HepG2 (cell line): Measurements from ENCODE around the gene FBXO2. TPM values are rescaled to one million over a fixed set of nuclear protein-coding genes. Genes with fewer than 3 reads are reported as not detected.

Experiments used
- AGO2 ChIP-seq: fragments of 200-400 bp; formaldehyde crosslinking; optimal IDR thresholded peaks from 2 replicates; pipeline ENCODE3; 2017; ENCODE audit warnings: mild to moderate bottlenecking, low read depth, low read length, moderate library complexity
- ARNT2 ChIP-seq: sonication (generic); formaldehyde crosslinking; IDR thresholded peaks from 2 replicates; pipeline ENCODE4 v1.8.0; 2022; ENCODE audit warnings: mild to moderate bottlenecking, low read depth, missing genetic modification reagents, moderate library complexity
- ESRRA ChIP-seq: sonication (generic); formaldehyde crosslinking; IDR thresholded peaks from 2 replicates; pipeline ENCODE4 v1.5.1; 2020; ENCODE audit warnings: mild to moderate bottlenecking, low read depth, missing genetic modification reagents
- GLI4 ChIP-seq: sonication (generic); formaldehyde crosslinking; IDR thresholded peaks from 2 replicates; pipeline ENCODE4 v1.5.1; 2020; ENCODE audit warnings: missing genetic modification reagents, mild to moderate bottlenecking, moderate library complexity, borderline replicate concordance
- HBP1 ChIP-seq: IDR thresholded peaks from 2 replicates; pipeline ENCODE4 v1.6.1; 2016; ENCODE audit warnings: low read depth, control low read depth
- HNRNPLL ChIP-seq: fragments of 200-400 bp; formaldehyde crosslinking; IDR thresholded peaks from 2 replicates; pipeline ENCODE4 v1.6.1; 2017; ENCODE audit warnings: mild to moderate bottlenecking, low read depth, low read length; ENCODE audit not compliant: poor library complexity, severe bottlenecking
- HOXD1 ChIP-seq: sonication (generic); formaldehyde crosslinking; IDR thresholded peaks from 2 replicates; pipeline ENCODE4 v1.5.0; 2020; ENCODE audit warnings: missing genetic modification reagents
- KLF11 ChIP-seq: IDR thresholded peaks from 2 replicates; pipeline ENCODE4 v1.6.1; 2016; ENCODE audit warnings: missing compliant biosample characterization
- MTA1 ChIP-seq: sonication (generic); formaldehyde crosslinking; IDR thresholded peaks from 2 replicates; pipeline ENCODE4 v1.4.0; 2020; ENCODE audit warnings: missing genetic modification reagents, mild to moderate bottlenecking, borderline replicate concordance
- MXD3 ChIP-seq: IDR thresholded peaks from 2 replicates; pipeline ENCODE4 v1.6.1; 2016; ENCODE audit warnings: mild to moderate bottlenecking, missing biosample characterization, missing genetic modification reagents
- MZF1 ChIP-seq: sonication (generic); formaldehyde crosslinking; IDR thresholded peaks from 2 replicates; pipeline ENCODE4 v1.8.1; 2023; ENCODE audit warnings: mild to moderate bottlenecking, missing genetic modification reagents, borderline replicate concordance
- NRL ChIP-seq: sonication (generic); formaldehyde crosslinking; IDR thresholded peaks from 2 replicates; pipeline ENCODE4 v1.5.0; 2020; ENCODE audit warnings: missing genetic modification reagents, mild to moderate bottlenecking, moderate library complexity, borderline replicate concordance
- PHF8 ChIP-seq: sonication (generic); formaldehyde crosslinking; IDR thresholded peaks from 2 replicates; pipeline ENCODE4 v1.5.0; 2020; ENCODE audit warnings: missing genetic modification reagents
- REXO4 ChIP-seq: sonication (generic); formaldehyde crosslinking; IDR thresholded peaks from 2 replicates; pipeline ENCODE4 v1.8.0; 2022; ENCODE audit warnings: missing genetic modification reagents, mild to moderate bottlenecking, borderline replicate concordance
- SOX6 ChIP-seq, 2 experiments: fragments of 450-650 bp in 1 of 2; sonication (generic) in 1 of 2; formaldehyde crosslinking in 1 of 2; IDR thresholded peaks; 2 replicates each; pipeline versions ENCODE4 v1.4.0 to v1.6.1; 2017 to 2020; ENCODE audit warnings: antibody characterized with exemption in 1 of 2, mild to moderate bottlenecking in 1 of 2, missing genetic modification reagents in 1 of 2
- SPEN ChIP-seq: sonication (generic); formaldehyde crosslinking; IDR thresholded peaks from 2 replicates; pipeline ENCODE4 v1.5.1; 2020; ENCODE audit warnings: low read depth, mild to moderate bottlenecking, missing genetic modification reagents
- THAP7 ChIP-seq: sonication (generic); formaldehyde crosslinking; IDR thresholded peaks from 2 replicates; pipeline ENCODE4 v1.8.1; 2023; ENCODE audit warnings: mild to moderate bottlenecking, missing genetic modification reagents
- TRIM22 ChIP-seq: fragments of 450-650 bp; IDR thresholded peaks from 2 replicates; pipeline ENCODE4 v1.6.1; 2017
- ZNF138 ChIP-seq: sonication (generic); formaldehyde crosslinking; IDR thresholded peaks from 2 replicates; pipeline ENCODE4 v1.5.0; 2020; ENCODE audit warnings: mild to moderate bottlenecking, low read depth, missing genetic modification reagents
- ZNF382 ChIP-seq: sonication (generic); formaldehyde crosslinking; IDR thresholded peaks from 2 replicates; pipeline ENCODE4 v1.5.0; 2020; ENCODE audit warnings: missing genetic modification reagents, mild to moderate bottlenecking, borderline replicate concordance
- ZNF530 ChIP-seq: sonication (generic); formaldehyde crosslinking; IDR thresholded peaks from 2 replicates; pipeline ENCODE4 v1.5.0; 2020; ENCODE audit warnings: low read depth, mild to moderate bottlenecking, missing genetic modification reagents
- ZNF552 ChIP-seq: sonication (generic); formaldehyde crosslinking; IDR thresholded peaks from 2 replicates; pipeline ENCODE4 v1.9.0; 2022; ENCODE audit warnings: missing genetic modification reagents, mild to moderate bottlenecking, borderline replicate concordance
- ZNF576 ChIP-seq: sonication (generic); formaldehyde crosslinking; IDR thresholded peaks from 2 replicates; pipeline ENCODE4 v1.4.0; 2020; ENCODE audit warnings: mild to moderate bottlenecking, missing genetic modification reagents
- ZNF607 ChIP-seq: sonication (generic); formaldehyde crosslinking; IDR thresholded peaks from 2 replicates; pipeline ENCODE4 v1.5.1; 2020; ENCODE audit warnings: missing genetic modification reagents, mild to moderate bottlenecking, borderline replicate concordance
- ZNF678 ChIP-seq: sonication (generic); formaldehyde crosslinking; IDR thresholded peaks from 2 replicates; pipeline ENCODE4 v1.4.0; 2020; ENCODE audit warnings: mild to moderate bottlenecking, missing genetic modification reagents
- polyA plus RNA-seq, 8 experiments: library from polyadenylated mRNA; depleted of rRNA in 3 of 8; stranded (reverse) in 7 of 8; unstranded in 1 of 8; fragments of >200 nt; fragmentation: Illumina TruSeq in 4 of 8; extraction: Trizol in 4 of 8; gene quantifications; 2 replicates each; pipeline versions ENCODE4 v1.2.1 to v1.2.3, GENCODE V29; 2011 to 2016; ENCODE audit warnings: low read depth in 4 of 8, missing spikeins in 1 of 8, mixed read lengths in 1 of 8; ENCODE audit not compliant: insufficient read depth in 1 of 8
- total RNA-seq, 5 experiments: library from RNA; depleted of rRNA; stranded (reverse); fragments of >200 nt; fragmentation: Illumina TruSeq; extraction: Trizol; gene quantifications; 2 replicates each; pipeline ENCODE4 v1.2.3, GENCODE V29; 2016; ENCODE audit warnings: low read depth in 1 of 5

FBXO2 gene
- total and polyA plus RNA-seq, 2 of the 13 experiments (the other 11 are each of a cell fraction or from before 2014, with no cell fraction given): 79.3 to 112 TPM

GRCh38 chr1:11680270-11681070, 26.2 kb upstream of the FBXO2 start (continued):
- TF ChIP-seq ZNF607 (CRISPR knock-in tag): no peak
- TF ChIP-seq ZNF530: no peak
- TF ChIP-seq GLI4 (CRISPR knock-in tag): peak; percentile 68; the same call in 1 of the 2 replicates
- TF ChIP-seq SOX6 (IDR thresholded peaks at IDR 0.05): no peak
- TF ChIP-seq SOX6 (CRISPR knock-in tag; IDR thresholded peaks at IDR 0.05): no peak
- no peak for TF ChIP-seq SPEN
- no peak for TF ChIP-seq ESRRA (CRISPR knock-in tag)
- TF ChIP-seq ZNF552: no peak
- TF ChIP-seq HBP1 (CRISPR knock-in tag): 0 out of 2 replicates have a peak, but pooled peaks have one; percentile 14
- TF ChIP-seq TRIM22: no peak
- TF ChIP-seq MZF1: no peak
- peak; percentile 44; the same call in 1 of the 2 replicates for TF ChIP-seq ZNF678 (CRISPR knock-in tag)
- TF ChIP-seq ZNF138: 0 out of 2 replicates have a peak, but pooled peaks have one; percentile 22
- TF ChIP-seq MTA1 (CRISPR knock-in tag): 0 out of 2 replicates have a peak, but pooled peaks have one; percentile 38
- TF ChIP-seq HNRNPLL: no peak
- peak; percentile 5; the same call in 1 of the 2 replicates for TF ChIP-seq HOXD1 (CRISPR knock-in tag)
- TF ChIP-seq ZNF382 (CRISPR knock-in tag): no peak
- TF ChIP-seq NRL (CRISPR knock-in tag): no peak
- TF ChIP-seq ARNT2 (CRISPR knock-in tag): 0 out of 2 replicates have a peak, but pooled peaks have one; percentile 8
- TF ChIP-seq MXD3 (CRISPR knock-in tag): peak; percentile 54; the same call in 1 of the 2 replicates
- TF ChIP-seq ZNF576 (CRISPR knock-in tag): no peak
- TF ChIP-seq THAP7 (CRISPR knock-in tag): no peak
- no peak for TF ChIP-seq REXO4 (CRISPR knock-in tag)
- peak; percentile 83 for TF ChIP-seq PHF8
- peak; percentile 32 for TF ChIP-seq AGO2
- TF ChIP-seq KLF11 (CRISPR knock-in tag): no peak
